ENCODE results near the gene GCK.

GCK gene

GRCh38 chr7:44101966-44102845 lies 87.0 kb downstream of the GCK start:
- no peak for DNase-seq

- no peak for DNase-seq
Measured at GRCh38 chr7:44101303-44101965, 87.8 kb downstream of the GCK start.

GRCh38 chr7:44100458-44101302 lies 88.6 kb downstream of the GCK start:
- DNase-seq, result no peak

GRCh38 chr7:44099669-44100068 lies 89.6 kb downstream of the GCK start:
- peak; percentile 33 for DNase-seq

- no peak for DNase-seq
Measured at GRCh38 chr7:44098092-44099068, 90.9 kb downstream of the GCK start.

GRCh38 chr7:44097064-44097932 lies 91.9 kb downstream of the GCK start:
- no peak for DNase-seq

GRCh38 chr7:44096326-44096881 lies 92.8 kb downstream of the GCK start:
- DNase-seq, result no peak

GRCh38 chr7:44095781-44096180 lies 93.5 kb downstream of the GCK start:
- no peak for DNase-seq

- no peak for DNase-seq
Measured at GRCh38 chr7:44094883-44095592, 94.2 kb downstream of the GCK start.

- DNase-seq, result no peak
Measured at GRCh38 chr7:44094365-44094764, 94.9 kb downstream of the GCK start.
